GM12874 (cell line): ENCODE results near the gene PEAK1.

Source experiments
- TF ChIP-seq, protein P1 (sequence below): IDR thresholded peaks from 2 replicates; pipeline ENCODE4 v1.5.1; 2011; ENCODE audit warnings: low read depth, mild to moderate bottlenecking, control low read depth, low read length, moderate library complexity; ENCODE audit not compliant: insufficient read depth

PEAK1 gene

DNA sequence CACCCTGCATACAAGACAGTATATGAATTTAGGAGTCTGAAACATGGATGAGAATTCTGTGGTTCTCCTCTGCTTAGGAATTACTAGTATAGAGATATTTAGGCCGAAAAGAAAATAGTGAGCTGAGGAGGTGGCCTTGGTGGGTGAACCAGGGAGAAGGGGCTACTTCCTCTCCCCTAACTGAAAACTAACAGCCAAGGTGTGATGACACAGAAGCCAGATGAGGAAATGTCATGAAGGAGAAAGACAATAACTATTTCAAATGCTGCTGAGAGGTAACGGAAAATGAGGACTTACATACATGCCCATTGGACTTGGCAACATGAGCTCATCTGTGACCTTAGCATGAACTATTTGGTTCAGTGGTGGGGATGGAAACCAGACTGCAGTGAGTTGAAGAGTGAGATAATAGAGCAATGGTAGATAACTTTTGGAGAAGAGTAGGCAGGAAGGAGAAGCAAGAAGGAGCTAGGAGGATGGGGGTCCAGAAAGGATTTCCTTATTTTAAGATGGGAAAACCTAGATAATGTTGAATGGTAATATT, 234.6 kb downstream of the PEAK1 start:
- TF ChIP-seq, protein P1, sequence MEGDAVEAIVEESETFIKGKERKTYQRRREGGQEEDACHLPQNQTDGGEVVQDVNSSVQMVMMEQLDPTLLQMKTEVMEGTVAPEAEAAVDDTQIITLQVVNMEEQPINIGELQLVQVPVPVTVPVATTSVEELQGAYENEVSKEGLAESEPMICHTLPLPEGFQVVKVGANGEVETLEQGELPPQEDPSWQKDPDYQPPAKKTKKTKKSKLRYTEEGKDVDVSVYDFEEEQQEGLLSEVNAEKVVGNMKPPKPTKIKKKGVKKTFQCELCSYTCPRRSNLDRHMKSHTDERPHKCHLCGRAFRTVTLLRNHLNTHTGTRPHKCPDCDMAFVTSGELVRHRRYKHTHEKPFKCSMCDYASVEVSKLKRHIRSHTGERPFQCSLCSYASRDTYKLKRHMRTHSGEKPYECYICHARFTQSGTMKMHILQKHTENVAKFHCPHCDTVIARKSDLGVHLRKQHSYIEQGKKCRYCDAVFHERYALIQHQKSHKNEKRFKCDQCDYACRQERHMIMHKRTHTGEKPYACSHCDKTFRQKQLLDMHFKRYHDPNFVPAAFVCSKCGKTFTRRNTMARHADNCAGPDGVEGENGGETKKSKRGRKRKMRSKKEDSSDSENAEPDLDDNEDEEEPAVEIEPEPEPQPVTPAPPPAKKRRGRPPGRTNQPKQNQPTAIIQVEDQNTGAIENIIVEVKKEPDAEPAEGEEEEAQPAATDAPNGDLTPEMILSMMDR, result no peak

DNA sequence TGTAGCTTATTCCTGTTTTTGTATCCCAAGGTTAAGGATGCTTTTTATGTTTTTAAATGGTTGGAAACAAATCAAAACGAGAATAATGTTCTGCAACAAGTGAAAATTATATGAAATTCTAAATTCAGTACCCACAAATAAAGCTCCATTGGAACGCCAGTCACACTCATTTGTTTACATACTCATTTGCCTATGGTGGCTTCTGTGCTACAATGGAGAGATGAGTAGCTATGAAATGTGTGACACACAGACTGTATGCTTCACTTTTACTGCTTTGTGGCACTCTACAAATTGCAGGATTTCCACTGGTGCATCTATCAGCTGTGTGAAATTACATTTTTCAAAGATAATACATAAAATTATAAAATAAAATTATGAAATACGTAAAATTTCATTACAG, 236.8 kb downstream of the PEAK1 start:
- TF ChIP-seq, protein P1, result no peak

DNA sequence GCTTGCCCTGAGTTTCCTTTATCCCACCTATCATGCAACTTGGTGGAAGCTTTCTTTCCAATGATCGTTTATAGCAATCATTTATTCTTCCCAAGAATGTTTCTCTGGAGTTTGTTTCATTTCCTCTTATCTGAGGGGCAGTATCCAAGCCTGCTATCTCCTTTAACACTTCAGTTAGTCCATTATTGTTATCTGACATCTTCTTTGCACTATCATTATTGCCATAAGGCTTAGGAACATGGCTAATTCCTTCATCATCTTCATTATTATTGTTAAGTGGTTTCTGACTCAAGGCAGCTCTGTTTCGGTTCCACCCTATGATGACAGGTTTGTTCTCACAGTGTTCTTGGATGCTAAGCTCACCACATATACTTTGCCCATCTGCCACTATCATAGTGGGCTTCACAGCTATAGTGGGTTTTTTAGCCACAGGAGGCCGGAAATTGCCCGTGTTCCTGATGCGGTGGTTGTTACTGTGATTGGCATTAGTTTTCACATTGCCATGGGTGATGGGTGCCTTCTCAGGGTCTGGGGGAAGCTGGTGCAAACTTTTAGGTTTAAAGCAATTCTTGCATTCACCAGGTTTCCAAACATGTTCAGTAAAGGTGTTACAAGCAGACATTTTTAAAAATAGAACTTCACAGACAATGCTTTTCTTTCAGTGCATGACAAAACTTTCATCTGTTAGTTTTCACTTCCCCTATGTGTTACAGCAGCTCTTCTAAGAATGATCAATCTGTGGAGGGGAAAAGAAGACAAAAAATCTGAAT, 238.4 kb downstream of the PEAK1 start:
- TF ChIP-seq, protein P1, result no peak

DNA sequence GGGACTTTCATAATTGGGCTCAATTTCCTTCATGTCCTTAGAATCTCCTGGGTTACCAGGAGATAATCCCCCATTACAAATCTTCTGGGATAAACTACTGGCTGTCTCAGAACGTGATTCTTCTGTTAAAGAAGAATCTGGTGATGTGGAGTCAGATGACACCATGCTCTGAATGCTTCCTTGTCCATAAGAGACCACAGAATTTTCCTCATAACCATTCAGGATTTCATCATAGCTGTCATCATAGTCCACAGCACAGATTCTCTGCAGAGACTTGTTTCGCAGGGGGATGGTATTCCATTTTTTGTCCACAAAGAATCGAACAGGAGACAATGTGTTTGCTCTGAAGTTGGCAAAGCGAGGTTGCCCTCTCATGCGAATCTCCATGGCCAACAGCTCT, 239.1 kb downstream of the PEAK1 start:
- TF ChIP-seq, protein P1, result no peak

DNA sequence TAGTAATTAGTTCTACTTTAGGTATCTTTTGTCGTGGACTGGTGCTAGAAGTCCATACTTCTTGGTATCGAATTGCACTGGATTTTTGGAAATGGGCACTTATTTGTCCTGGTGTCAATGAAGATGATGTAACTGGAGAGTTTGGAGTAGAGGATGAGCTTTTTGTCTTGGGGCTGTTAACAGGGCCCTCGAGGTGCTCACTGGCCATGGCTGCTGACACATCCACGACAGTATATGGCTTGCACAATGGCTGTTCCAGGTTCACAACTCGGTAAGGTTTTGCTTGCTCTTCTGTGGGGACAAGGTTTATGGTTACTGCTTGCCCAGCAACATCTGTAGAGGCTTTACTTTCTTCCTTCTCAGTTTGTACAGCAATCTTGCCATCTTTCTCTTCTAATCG, 239.6 kb downstream of the PEAK1 start:
- TF ChIP-seq, protein P1, result no peak

DNA sequence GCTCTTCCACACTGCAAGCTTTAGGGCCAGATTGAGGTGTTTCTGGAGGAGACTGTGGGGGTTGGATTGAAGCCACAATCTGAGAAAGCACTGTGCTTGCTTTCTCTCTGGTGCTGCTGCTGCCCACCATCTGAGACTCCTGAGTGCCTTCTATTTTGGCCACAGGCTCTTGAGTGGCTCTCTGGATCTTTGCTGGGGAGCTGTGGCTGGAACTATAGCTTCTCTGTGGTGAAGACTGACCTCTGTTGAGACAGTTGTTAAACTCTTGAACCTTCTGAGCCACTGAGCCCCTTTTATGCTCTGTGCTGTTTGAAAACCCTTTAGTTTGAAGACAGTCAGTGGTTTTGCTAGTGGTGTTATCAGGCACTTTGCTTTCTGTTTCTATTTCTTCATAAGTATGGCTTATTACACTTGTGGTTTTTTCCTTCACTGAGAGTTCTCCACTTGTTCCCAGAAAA, 240.3 kb downstream of the PEAK1 start:
- TF ChIP-seq, protein P1, result 0 out of 2 replicates have a peak, but pooled peaks have one; percentile 14

DNA sequence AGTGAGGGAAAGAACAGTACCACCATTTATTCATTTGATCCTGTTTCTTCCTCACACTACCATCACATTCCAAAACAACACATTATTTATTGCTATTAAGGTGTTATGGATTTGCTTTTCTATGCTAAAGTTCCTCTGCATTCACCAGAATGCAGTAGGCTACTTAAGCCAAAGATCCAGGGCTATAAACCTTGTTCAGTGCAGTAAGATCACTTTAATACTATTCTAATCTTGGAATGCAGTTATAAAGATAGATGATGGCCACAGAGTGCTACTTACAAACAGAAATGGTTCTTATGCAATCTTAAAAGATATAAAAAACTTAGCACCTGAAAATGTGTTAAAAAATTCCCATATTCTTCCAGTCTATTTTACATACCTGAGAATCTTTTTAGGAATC, 241.5 kb downstream of the PEAK1 start:
- TF ChIP-seq, protein P1, result no peak
